NCI-H526 (cell line): ENCODE results near the gene STK39.

Experiments
- DNase-seq, 2 experiments: peaks; one replicate each; lab custom pipeline; 2025; lab: John Stamatoyannopoulos, UW

The STK39 gene

DNA sequence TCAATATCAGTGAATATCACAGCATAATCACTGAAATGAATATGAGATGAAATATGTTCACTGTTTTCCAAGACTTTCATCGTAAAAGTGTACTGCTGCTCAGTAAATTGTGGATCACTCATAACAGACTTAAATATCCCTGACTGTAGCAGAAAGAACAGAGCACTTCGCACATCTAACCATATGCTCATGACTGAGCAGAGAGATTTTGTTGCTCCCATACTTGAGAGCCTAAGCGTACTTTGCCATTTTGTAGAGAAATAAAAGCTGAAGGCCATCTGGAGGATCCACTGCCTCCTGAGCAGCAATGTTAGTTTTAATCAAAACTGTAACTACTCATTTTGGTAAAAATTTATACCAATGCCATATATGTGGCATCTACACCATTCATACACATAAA is 243.5 kb downstream of the STK39 start:
- DNase-seq = no peak

DNA sequence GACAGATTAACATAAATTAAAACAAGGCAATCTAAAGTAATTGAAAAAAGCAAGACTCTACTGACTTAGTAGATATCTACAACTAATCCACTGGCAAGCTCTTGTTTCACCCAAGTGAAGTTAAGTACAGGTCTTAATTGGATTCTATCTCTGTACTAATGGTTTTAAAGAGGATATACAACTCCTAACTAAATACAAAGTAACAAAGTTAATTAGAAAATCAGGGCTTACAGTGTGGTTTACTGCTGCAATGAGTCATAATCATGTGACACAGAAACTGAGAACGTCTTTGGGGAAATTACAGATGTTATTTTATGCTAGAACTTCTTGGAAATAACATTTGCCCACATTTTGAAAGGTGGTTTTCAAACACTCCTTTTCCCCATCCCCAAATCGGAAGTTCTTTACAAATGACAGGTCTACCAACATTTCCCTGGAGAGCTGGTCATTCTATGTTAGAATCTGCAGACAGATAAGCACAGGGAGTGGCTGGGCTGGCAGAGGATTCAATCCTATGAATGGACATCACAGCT is 245.3 kb downstream of the STK39 start:
- DNase-seq = no peak

DNA sequence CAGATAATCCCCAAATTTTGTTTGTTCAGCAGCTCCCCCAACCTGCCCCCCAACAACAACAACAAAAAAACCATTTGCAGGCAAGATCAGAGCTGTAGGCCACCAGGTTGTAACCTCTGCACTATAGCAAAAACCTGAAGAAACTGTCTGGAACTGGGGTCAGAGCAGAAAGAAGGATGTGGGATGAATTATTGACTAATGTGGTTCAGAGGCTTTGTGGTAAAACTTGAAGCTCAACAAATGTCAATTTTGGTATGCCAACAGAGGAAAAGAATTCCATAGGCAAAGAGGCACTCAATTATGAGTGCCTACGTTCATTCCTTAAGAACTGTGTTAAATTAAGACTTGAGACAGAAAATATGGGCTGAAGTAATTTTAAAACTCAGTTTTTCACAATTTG is 255.1 kb downstream of the STK39 start:
- no peak for DNase-seq

DNA sequence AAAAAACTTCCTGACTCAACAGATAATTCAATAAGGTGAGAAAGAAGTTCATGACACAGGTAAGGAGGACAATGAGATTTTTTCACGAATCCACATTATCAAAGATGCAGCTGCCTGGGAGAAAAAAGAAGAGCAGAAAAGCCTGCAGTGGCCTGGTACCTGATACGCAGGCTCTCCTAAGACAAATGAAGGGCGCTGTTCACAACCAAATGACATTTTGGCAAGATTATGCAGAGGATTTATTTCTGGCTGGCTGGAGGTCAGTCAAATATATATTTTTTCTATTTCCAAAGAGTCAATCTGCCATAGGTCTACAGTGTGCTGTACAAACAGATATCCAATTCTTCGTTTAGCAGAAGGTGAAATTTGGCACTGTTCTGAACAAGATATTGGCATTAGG is 257.3 kb downstream of the STK39 start:
- DNase-seq = no peak

DNA sequence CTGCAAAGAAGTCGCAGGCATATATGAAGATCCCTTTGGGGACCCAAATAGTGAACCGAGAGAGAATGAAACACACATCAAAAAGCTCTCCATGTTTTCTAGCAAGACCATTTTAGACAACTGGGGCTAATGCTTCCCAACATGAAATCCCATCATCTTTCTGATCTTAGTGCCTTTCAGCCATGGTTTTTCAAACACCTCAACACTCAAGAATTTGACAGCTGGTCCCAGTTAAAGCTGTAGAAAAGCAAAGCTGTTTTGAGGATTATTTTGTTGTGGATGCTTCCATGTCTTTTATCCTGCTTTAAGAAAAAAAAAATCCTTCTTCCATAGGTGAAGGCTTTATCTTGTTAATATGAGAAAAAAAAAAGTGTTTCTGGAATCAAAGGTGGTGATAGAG is 259.1 kb downstream of the STK39 start:
- DNase-seq = no peak

DNA sequence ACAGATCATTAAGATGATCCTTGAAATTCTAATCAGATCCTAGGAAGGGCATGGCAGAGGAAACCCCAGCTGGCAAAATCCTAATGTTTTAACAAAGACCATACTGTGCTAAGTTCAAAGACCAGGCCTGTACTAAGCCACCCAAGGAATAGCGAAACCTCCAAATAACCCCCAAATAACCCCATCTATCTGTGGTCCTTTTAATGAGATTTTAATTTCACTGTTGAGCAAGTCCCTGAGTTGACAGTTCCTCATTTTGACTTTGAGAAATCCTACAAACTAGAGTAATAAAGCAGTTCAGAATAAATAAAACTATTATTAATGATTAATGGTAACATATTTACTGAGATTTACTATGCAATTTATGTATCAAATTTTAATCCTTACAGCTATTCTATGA is 259.8 kb downstream of the STK39 start:
- no peak for DNase-seq

DNA sequence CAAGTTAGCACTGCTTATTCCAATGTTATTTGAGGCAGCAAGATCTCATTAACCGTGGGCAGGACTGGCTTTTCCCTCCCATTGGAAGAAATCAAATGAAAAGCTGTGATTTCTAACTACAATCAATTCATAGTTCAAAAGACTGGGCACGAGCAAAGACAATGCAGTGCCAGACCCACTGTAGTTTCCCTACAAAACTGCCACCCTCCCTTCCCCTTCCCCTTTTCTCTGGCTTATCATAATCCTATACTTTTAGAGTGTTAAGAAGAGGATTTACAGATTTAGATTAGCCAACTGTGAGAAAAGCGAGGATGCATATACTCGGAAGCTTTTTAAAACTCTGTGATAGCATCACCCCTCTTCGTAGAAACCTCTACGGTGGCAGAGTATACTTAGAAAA is 260.4 kb downstream of the STK39 start:
- no peak for DNase-seq

DNA sequence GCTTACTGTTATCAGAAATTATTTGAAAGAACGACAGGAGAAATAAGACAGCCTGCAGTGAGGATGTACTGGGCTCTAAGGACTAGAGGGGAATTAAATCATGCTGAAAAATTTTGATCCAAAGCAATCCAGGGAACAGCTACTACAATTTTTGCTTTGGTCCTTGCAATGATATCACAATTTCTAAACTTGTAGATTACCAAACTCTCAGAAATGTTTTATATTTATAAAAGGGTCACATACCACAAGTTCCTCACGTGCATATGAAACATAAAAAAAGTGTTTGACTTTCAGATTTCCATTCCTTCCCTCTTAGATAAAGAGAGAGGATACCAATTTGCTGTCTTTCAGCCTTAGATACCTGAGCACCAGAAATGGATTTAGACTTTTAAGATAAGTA is 261.2 kb downstream of the STK39 start:
- no peak for DNase-seq

DNA sequence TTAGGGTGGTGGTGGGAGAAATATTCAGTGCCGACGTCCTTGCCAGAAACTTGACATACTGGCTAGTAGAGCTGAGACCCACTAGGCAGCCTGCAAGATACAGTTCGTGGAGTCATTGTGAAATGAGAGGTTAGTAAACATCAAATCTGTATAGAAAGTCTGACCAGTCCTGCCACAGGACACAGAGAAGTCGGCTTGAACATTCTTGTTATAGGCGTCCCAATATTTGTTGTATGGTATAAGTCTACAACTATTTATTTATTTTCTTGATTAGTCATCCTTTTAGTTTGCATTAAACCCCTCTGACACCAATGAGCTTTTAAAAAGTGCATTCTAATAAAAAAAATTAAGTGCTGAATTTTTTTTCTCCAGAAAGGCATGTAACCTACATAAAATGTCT is 265.4 kb downstream of the STK39 start:
- no peak for DNase-seq

DNA sequence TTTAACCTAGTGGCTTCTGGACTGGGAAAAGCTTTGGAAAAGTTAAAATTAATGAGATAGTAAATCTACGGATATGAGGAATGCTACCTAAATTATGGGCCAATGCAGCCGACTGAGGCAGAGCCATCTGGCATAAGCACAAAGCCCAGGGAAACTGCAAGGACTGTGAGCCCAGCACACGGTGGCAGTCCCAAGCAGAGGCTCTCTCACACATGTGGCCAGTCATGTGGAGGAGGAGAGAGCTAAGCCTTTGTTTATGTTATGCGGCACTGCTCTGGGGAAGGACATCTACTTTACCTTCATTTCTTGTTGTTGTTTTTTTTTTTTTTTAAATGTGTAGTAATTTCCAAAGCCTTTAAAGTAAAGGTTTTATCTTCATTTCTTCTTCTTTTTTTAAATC is 267.0 kb downstream of the STK39 start:
- no peak for DNase-seq

DNA sequence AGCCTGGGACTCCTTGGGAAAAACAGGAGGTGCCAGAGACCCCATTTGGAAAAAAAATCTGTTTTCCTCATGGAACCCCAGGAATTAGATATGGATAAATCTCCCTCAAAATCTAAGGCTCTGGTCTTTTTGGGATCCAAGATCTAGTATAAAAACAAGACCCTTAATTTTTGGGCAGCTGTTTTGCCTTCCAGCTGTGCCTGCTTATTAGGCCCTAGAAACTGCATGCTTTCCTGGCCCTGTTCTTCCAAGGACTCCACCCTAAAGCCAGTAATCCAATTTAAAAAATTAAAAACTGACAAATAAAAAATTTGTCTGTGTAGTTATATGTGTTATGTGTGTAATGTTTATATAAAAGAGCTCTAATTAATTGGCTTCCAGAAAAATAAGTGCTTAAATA is 274.6 kb downstream of the STK39 start:
- DNase-seq = no peak

DNA sequence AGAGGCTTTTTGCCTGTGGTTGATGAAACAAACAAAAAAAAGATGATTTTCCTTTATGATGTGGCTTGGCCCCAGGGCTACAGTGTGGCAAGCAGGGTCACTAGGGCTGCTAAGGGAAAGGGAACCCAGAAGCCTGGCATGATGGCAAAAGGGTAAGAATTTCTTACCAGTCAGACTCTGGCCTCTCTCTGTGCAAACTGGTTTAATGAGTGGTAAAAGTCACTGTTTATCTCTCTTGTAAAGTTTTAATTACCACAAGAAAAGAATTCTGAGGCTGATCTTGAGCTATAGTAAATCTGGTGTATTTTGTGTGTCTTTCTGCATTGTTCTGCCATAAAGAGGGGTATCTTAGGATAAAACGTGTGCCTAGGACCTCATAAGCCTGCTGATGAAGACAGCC is 275.4 kb downstream of the STK39 start:
- DNase-seq = no peak

DNA sequence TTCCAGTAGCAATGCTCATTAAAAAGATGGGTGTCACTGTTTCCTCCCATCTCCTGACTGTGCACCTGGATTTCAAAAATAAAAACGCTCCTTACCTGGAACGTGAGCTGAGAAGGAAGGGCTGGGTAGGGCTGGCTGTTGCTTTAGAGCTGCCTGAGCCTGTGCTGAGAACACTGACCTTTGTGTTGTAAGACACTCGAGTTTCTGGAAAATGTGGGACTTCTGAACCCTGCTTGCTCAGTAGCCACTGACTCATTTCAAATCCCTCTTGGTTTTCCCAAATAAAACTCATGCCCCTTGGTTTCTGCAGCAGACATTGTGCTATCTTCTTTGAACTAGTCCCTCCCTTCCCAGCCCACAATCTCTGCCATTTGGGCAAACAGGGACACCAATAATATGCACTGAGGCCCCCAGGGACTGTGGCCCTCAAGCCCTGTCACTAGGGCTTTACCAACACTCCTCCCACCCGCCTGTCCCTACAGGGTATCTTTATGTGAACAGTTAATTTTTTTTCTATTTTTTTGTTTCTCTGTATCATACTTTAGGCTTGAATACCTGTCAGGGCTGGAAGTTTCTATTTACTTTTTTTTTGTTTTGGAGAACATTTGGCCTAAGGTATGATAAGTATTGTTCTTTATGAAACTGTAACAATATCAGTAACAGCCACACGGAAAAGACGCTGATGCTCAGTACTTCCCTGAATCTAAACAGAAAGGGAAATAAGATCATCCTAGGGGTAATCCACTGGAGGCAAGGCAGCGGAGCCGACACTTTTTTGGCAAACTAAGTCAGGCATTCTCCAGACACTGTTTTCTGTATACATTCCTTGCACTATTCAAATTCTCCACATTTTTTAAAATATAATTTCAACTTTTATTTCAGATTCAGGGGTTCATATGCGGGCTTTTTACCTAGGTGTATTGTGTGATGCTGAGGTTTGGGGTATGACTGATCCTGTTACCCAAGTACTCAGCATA is 280.2 kb downstream of the STK39 start:
- no peak for DNase-seq

DNA sequence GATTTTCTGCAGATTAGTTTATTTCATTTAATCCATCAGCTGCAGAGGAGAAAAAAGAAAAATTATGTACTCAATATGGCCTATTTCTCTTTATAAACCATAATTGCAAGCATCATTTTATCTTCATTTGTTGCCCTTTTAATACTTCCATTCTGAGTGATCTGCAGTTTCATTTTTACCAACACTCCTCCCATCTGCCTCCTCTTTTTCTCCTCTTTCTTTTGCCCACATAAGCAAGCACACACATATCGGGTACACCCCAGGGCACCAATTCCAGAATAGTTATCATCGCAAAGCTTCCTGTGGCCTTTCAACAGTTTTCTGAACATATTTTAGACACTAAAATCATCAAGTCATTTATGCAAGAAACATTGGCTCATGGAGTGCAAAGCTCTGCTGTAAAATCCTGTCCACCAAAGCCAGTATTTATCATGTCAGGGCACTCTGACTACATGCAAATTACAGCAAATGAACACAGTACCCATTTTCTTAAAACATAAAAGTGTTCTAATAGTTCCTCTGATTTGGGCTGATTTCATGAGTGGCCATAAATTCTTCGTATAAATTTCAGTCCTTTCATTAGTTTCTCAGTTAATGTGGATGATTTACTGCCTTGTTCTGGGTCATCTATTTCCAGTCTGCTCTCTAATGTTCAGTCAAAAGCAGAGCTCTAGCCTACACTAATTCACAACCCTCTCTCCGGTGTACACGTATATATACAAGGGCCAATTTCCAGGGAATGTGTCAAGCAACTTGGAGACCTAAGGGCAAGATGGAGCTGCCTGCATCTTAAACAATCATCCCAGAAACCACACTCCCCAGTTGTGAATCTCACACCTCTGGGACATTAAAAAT is 281.3 kb downstream of the STK39 start:
- DNase-seq = peak in 1 of 2 experiments; percentile 13

DNA sequence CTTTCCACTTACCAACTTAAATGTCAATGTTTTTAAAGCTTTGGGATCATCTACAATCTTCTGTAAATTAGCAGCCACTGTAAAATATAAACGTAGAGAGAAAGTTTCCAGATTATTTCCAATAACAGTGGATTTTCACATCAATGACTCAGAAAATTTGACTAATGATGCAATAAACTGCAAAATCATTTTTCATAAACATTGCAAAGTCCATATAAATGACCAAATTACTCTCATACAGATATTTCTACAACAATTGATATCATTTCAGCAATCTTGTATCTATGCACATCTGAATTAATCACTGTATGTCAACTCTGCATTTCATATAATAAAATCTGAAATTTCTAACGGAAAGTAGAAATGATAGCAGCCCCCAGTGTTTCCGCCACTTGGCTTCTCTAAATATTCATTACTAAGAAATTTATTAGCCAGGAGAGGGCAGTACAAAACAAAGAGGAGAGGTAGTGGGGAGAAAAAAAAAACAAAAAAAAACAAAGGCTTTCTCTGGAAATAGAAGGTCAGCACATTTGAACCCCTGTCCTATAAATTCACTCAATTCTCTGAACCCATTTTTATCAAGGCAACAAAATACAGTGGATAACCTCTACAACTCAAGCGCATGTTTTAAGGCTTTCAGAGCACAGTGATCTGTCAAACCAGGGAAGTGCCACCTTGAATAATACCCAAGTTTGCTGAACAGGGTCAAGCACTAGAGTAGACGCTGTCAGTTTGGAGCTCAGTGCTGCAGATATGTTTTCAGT is 282.6 kb downstream of the STK39 start:
- no peak for DNase-seq

DNA sequence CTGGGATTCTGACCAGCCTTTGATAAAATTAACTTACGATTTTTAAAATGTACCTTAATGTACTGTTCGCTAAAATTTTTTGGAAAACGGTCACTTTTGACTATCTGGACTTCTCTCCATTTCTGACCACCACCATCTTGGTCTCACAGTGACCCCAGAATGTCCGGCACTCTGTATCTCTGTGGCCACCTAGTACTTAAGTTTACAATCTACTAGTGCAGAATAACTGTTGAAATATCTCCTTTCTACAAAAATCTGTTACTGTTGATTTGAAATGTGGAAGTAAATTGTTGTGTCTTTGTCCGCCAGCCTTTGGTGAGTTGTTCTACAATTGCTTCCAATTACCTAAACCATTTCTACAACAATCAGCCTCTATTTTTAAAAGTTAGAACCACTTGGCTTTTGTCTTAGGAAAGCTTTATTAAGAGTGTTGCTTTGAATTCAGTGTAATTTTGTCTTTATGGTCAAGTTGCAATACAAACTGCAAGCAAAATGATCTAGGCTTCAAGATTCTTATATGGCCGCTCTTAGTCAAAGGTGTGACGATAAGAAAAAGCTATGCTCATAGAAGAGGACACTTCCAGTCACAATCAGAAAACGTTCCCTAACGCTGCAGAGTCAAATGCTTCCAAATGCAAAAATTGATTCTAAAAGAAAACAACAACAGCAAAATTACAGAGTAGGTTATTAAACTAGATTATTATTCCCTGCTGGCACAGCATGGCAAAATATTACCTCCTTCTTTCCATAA is 283.3 kb downstream of the STK39 start:
- no peak for DNase-seq

DNA sequence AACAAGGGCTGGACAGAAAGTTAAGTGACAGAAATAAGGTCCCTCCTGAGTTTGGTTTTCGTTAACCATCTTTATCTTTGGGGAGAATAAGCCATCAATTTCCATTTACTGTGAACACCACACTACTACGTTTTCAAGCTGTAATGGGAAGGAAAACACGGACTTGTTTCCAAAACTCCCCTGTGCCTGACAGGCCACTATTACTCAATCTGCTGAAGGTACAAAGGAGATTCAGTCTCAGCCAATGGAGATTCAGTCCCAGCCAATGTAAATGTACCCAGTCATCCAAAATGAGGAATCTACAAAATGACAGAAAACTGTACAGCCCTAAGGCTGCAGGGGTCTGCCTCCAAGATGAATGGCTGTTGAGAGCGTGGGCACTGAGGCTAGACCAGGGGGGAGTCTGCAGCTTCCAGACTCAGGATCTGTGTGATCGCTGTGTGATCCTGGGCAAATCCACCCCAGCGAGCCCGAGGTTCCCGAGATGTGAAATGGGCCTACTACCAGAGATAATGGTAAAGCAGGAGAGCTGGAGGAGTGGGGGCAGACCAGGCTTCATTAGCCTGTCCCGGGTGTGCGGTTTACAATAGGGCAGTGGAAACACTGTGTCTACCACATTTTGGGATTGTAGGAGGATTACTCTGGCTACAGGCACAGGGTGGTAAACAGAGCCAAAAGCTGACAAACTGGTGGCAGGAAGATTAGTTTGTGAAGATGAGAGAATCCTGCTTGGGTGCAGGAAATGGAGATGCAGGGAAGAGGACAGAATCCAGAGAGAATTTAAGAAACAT is 284.8 kb downstream of the STK39 start:
- no peak for DNase-seq

DNA sequence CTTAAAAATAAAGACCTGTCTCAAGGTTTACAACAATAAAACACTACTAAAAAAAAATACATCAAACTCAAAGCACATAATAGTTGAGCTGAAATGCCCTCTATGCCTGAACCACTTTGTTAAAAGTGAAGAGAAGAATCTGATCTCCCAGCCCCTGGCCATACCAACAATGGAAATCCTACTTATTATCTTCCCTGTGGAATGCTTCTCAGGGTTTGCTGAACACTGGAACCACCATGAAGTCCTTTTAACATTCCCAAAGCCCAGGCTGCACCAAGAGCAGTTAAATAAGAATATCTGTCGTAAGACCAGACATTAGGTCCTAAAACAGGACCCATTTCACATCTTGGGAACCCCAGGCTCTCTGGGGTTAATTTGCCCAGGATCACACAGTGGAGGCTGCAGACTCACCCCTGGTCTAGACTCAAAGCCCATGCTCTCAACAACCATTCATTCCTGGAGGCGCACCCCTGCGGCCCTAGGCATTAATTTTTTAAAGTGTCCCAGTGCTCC is 285.8 kb downstream of the STK39 start:
- no peak for DNase-seq

DNA sequence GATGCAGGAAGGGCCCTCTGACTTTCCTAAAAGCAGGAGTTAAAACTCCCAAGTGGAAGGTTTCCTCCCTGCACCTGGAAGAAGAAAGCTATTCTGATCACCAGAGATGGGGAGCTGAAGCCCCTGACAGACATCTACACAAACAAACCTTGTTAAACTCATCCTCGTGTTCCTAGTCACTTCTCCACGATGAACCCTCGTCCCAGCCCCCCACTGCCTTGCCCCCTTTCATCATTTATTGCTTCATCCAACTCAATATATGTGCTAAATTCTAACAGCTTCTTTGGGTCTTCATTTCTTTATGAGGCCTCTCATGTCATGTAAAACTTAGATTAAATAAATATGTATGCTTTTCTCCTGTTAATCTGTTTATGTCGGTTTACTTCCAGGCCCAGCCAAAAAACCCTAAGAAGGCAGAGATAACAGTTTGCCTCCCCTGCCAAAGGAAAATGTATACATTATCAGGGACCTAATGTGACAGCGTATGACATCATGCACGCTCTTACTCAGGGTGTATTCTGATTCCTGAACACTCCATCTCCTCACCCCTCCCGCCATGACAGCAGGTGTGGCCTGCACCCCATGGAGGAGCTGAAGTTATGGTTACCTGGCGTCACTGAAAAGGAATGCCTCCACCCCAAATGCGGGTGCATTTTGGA is 287.2 kb downstream of the STK39 start:
- DNase-seq = no peak

DNA sequence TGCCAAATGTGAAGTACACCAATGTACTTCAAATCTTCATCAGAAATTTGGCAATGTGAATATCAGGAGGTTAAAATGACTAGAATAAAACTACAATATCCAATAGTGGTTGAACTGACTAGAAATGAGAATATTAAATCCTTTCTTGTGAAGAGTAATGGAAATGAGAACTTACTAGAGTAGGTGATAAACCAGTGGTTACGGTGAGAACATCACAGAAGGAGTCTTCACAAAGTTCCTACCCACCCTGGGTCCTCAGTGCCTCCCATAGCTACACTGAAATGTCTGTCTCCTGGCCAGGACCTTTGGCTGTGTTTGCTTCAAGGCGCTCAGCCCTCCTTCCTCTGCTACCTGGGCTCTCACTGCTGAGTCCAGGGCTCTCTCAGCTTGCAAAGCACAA is 289.7 kb downstream of the STK39 start:
- no peak for DNase-seq
